NCI-H345 treated with DMSO at 0.1 percent for 48 hours (cell line): ENCODE data around the gene IL18R1.
"Not testable (repeated sequence)": the region's sequence is repeated elsewhere in the genome, so short reads cannot be mapped to it uniquely, and the experiment has no call there.

Experiments
- DNase-seq: peaks from one replicate; lab custom pipeline; 2025; ENCODE audit not compliant: unreplicated experiment; lab: John Stamatoyannopoulos, UW

Gene IL18R1, protein sequence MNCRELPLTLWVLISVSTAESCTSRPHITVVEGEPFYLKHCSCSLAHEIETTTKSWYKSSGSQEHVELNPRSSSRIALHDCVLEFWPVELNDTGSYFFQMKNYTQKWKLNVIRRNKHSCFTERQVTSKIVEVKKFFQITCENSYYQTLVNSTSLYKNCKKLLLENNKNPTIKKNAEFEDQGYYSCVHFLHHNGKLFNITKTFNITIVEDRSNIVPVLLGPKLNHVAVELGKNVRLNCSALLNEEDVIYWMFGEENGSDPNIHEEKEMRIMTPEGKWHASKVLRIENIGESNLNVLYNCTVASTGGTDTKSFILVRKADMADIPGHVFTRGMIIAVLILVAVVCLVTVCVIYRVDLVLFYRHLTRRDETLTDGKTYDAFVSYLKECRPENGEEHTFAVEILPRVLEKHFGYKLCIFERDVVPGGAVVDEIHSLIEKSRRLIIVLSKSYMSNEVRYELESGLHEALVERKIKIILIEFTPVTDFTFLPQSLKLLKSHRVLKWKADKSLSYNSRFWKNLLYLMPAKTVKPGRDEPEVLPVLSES

DNA sequence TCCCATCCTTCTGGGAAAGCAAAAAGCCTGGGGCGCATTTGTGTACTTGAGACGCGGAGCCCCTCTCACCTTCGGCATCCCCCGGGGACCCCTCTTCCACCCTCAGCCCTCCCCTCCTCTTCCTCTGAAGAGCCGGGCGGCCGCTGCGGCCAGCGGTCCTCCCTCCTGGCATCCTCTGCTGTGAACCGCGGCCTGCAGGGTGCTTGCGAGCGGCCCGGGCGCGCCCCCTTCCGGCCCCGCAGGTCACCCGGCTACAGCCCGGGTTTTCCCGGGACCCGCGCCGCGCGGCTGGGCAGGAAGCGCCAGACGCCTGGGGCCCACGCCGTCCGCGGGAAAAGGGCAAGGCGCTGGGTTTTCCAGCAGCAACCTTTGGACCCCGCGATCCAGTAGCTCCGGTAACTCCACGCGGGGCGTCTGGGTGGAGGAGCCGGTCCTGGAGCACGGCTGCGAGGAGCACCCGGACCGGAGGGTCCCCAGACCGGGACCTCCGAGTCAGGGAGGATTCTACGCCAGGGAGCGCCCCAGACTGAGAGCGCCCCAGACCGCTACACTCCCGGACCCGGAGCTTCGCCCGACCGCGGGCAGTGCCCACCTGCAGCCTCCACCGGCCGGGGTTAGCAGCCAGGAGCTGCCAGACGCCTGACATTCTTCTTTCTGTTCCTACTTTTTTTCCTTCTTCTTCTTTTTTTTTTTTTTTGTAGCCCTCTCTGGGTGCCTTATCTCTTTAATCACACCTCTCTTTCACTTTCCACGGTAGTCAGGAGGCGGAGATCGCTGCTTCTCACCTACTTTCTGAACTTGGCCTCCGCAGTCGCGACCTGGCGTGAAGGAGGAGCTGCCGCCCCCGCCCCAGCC lies at the start of gene IL18R1:
Gene IL18R1 (plus strand): TSS at position 271 of the 855 bp plus-strand sequence. CDS start 6,865 bp downstream, outside the sequence.
- peak; percentile 43 for DNase-seq

DNA sequence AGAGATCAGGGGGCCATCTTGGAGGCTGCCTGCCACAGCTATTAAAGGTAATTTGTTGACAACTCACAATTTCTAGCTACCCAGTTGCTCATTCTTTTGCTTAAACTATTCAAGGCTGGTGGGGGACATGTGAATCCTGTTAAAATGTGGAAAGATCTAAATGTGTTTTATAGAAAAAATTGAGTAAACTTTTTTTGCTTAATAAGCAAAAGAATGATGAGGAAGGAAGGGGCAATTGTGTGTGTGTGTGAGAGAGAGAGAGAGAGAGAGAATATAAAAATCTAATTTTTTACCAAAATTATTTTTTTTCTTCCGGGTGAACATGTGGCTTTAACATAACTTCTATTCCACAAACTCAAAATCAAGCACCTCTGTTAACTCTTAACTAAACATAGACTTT lies 49.5 kb upstream of the IL18R1 start:
- DNase-seq = no peak

DNA sequence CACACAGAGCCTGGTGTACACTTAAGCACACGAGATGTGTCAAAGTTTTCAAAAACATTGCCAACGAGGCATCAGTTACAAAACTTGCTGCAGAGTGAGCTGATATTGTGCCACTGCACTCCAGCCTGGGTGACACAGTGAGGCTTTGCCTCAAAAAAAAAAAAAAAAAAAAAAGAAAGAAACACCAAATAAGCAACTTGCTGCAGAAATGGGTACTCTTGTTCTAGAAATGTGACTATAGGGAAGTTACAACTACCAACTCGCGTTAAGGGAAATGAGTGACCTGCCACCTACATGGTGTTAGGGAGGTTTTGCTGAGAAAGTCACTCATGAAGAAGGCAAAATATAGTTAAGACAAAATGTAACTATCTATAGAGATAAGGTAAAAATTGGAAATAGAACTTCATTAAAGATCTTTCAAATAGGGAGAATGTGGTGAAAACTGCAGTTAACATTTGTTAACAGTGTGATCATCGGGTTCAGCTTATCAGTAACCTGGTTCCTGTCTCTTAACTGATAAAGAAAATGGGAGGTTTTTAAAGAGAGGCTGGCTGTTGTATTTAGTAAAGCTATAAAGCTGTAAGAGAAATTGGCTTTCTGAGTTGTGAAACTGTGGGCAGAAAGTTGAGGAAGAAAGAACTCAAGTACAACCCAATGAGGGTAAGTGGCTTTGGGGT lies 44.5 kb upstream of the IL18R1 start, which contains the start of gene IL1RL1:
Gene IL1RL1 (plus strand): TSS at position 600 of the 677 bp plus-strand sequence. CDS start 26,702 bp downstream, outside the sequence.
- no peak for DNase-seq

DNA sequence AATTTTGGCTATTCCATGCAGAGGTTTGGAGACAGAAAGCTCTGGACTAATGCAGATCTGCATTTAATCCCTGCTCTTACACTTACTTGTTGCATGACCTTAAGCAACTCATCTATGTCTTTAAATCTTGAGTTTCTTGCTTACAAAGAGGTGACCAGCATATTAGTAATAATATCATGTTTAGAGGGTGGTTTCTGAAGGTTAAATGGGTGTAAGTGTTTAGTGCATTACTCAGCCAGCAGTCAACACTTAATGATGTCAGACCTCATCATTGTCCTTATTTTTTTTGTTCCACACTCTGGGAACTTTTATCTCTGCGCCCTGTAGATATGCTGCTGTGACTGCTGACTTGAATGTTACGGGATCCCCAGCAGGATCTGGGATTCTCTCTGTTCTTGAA lies 42.6 kb upstream of the IL18R1 start:
- no peak for DNase-seq

DNA sequence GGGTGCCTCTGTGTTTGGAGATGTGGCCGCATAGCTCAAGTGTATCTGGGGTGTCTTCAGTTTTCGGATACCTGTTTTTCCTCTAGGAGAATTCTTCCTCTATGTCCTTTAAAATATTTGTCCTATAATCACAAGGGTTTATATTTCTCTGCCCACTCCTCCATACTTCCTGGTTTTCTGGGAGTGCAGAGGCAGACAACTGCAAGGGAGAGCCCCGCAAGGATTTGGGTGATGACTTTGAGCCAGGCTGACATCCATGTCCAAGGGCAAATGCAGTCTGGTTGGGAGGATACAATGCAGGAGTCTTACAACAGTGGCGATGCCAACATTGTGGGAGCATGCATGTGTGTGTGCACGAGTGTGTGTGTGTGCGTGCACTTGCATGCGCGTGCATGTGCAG lies 42.1 kb upstream of the IL18R1 start:
- DNase-seq = no peak

DNA sequence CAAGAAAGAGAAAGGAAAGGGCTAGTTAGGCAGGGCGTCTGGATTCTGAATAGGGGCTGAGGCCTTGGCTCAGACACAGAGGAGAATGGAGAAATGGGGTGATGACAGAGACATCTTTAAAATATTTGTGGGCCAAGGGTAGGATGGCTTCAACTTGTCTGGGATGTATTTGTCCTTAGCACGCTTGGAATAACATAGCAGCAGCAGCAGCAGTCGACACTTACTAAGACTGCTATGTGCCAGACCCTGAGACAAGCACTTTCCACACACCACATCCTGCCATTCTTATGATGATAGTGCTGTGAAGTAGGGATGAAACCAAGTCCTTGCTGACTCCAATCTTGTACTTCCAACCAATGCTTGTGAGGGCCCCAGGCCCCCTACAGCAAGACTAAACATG lies 41.6 kb upstream of the IL18R1 start:
- no peak for DNase-seq

DNA sequence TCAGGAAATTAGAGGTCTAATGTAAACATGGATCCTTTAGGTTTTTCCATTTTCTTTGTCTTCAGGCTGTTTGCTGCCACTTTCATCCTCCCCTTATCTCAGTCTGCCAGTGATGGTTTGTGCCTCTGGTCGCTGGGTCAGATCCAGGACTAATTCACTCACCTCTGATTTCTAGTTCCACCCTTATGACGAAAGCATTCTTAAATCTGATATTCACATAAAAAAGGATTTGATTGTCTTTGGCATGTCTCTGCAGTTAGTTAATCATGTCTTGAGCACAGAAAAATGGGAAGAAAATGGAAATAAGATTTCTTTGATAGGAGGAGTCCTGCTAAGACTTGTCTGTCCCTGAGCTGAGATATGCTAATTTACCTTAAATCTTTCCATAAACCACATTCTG lies 39.7 kb upstream of the IL18R1 start:
- DNase-seq = no peak

DNA sequence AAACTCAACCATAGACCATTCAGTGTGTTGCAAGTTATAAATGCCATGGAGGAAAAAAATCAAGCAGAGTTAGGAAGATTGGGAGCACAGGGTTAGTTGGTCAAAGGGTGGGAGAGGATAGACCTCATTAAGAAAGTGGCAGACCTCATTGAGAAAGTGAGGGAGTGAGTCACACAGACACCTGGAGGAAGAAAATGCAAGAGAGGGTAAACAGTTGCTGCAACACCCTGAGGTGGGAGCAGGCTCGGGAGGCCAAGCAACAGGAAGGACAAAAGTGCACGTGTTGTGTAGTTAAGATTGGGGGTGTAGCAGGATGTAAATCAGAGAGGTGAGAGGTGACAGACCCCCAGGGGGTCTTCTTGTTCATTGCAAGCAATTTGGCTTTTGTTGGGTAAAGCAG lies 37.9 kb upstream of the IL18R1 start:
- no peak for DNase-seq

DNA sequence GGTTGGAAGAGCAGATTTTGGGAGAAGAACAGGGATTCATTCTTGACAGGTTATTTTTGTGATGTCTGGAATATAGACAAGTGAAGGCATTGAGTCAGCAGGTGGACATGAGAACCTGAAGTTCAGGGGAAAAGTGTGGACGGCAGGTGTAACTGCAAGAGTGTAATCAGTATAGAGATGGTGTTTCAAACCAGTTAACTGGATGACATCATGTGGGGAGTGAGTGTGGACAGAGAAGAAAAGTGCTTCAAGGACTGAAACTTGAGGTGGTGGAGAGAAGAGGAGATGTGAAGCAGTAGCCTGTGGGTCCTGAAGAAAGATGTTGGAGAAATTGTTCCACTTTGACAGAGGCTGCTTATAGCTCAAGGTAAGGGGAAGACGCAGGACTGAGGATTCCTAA lies 37.2 kb upstream of the IL18R1 start:
- no peak for DNase-seq

DNA sequence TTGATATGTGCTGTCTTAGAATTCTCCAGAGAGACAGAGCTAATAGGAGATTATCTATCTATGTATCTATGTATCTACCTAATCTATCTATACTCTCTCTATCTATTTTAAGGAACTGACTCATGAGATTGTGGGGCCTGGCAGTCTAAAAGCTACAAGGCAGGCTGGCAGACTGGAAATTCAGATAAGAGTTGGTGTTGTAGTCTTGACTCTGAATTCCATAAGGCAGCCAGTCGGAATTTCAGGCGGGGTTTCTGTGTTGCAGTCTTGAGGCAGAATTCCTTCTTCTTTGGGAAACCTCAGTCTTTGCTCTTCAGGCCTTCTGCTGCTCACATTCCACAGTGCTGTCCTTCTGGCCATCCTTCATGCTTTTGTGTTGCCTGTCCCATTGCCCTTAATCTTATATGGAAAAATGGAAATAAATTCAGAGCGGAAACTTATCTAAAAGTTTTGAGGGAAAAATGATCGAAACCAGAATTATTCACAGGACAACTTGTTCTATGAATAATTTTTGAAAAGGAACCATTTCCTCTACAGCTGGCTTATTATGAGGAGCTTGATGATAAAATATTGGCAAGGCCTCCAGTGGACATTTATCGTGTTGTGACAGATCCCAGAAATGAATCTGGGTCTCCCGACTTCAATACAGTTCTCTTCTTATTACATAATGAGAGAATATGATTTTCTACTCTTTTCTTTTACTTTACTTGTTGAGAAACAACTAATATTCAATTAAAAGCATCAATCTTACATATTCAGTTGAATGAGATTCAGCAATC lies 33.5 kb upstream of the IL18R1 start:
- DNase-seq = no peak

DNA sequence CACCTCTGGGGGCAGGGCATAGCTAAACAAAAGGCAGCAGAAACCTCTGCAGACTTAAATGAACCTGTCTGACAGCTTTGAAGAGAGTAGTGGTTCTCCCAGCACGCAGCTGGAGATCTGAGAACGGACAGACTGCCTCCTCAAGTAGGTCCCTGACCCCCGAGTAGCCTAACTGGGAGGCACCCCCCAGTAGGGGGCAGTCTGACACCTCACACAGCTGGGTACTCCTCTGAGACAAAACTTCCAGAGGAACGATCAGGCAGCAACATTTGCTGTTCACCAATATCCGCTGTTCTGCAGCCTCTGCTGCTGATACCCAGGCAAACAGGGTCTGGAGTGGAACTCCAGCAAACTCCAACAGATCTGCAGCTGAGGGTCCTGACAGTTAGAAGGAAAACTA lies 30.7 kb upstream of the IL18R1 start:
- not testable (repeated sequence) for DNase-seq

DNA sequence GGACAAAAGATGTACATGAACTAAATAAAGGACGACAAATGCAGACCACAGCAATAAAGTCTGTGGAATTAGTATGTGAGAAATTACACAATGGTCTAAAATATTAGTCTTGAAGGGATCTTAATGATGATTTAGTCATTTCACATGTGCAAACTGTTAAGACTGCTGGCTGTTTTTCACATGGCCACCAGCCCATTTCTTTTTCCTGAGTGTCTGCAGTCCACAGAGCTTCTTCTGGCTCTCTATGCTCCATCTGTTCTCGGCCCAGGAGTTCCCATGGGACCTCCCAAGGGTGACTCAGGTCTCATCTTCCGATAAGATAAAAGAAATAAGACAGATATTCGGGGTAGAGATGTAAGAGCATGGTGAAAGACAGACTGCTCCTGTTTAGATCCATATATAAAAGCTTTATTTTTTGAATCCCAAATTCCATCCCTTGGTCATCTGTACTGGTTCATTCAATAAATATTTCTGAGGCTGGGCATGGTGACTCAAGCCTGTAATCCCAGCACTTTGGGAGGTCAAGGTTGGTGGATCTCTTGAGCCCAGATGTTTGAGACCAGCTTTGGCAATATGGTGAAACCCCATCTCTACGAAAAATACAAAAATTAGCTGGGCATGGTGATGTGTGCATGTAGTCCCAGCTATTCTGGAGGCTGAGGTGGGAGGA lies 24.1 kb upstream of the IL18R1 start:
- no peak for DNase-seq

DNA sequence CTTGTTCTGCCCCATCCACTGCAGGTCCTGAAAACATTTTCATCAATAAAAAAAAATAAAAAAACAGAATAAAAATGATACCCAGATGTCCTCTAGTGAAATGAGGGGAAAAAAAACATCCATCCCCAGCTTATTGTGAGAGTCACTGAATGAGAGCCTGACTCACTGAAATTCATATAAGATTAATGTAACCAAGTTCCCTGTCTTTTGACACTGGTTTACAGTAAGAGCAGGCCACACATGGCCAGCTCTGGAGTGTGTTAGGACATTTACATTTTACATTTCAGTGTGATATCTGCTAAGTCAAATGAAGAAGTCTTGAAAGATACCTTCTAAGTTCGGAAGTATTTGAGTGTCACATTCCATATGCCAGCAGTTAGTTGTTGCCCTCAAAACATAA lies 21.1 kb upstream of the IL18R1 start:
- no peak for DNase-seq

DNA sequence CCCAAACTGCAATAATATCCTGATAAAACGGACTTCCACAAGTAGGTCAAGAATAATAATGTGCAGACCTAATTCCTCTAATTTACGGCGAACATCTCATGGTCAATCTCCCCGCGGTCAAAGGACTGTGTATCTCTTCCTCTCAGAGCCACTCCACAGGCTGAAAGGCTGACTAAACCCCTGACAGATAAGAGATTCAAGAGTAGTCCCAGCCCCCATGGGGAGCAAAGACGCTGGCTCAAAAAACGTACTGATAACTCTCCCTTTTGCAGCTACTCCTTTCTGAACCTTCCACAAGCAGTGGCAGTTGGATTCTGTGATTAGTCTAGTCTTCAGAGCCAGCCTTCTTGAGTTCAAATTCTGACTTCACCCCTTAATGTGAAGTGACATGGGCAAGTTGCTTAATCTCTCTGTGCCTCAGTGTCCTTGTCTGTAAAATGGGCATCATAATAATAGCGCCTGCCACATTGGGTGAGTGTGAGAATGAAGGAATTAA lies 19.7 kb upstream of the IL18R1 start:
- no peak for DNase-seq

DNA sequence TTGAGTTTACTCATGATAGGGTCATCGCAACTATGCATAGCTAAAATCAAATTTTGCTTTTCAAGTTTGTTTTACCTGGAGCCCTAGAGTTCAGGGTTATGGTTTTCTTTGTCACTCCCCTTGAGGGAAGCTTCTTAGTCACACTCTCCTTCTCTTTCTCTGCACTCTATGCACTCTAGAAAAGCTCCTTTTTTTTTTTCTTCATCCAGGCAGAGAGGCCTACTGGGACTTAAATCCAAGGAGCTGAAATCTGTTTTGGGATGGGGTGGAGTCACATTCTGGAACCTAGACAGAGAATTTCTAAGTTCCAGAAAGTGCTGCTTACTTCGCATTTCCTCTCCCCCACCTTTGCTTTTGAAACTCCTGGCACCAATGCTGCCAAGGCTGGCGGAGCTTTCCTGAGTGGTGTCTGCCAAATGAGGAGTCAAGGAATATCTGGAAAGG lies 19.1 kb upstream of the IL18R1 start:
- DNase-seq = no peak

DNA sequence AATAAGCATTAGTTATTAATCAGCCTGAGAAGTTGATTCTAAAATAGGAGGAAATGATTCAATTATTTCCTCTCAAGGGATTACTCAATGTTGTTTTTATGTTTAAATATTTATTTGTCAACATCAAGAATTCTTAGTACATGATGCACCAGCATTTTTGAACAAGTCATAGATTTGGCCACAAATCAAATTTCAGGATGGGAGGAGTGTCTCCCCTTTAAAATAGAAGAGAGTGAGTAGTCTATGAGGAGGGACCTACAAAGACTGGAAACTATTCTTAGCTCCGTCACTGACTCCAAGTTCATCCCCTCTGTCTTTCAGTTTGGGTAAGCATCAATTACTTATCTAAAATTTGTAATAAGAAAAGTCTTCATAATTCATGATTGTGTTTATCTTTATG lies 18.6 kb upstream of the IL18R1 start:
- DNase-seq = no peak

DNA sequence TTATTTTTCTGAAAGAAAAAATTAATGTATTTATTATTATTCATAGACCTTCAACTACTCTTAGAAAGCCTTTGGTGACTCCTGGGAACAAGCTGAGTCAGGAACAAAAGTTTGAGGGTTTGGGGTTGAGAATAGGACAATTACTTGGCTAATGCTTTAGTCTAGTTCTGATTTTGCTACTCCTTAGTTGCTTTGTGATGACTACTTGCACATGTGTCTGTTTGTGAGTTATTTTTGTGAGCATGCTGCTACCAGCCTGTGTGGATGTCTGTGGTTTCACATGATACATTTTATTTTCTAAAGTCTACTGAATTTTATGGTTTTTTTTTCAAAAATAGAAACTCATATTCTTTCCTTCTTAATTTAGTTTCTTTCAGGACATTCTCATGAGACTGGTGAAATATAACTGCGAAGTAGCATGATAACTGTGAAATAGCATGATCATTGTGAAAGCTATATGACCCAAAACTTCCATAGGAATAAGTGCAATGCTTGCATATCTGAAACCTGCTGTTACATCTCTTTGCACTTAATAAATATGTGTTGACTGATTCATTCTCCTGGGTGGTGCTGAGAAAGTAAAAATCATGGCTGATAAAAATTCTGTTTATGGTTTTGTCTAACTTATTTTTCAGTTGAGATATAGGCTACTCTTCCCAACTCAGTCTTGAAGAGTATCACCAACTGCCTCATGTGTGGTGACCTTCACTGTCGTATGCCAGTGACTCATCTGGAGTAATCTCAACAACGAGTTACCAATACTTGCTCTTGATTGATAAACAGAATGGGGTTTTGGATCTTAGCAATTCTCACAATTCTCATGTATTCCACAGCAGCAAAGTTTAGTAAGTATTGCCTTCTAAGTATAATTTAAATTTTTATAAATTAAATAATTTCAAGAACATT lies 17.9 kb upstream of the IL18R1 start:
- no peak for DNase-seq

DNA sequence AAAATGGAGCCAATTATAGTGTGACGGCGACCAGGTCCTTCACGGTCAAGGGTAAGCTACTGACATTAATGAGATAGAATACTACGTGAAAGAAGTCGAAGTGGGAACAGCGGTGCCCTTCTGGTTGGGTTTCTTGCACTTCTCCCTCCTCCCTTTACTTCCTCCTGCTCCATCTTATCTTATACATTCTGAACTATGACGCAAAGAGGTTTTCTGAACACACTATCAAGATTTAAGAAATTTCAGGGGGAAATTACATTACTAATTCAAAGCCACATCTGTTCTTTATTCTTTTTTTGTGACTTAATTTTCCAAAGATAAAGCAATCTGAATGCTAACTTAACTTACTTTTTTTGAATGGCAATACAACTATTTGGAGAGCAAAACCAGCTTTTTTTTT lies 14.8 kb upstream of the IL18R1 start:
- DNase-seq = no peak

DNA sequence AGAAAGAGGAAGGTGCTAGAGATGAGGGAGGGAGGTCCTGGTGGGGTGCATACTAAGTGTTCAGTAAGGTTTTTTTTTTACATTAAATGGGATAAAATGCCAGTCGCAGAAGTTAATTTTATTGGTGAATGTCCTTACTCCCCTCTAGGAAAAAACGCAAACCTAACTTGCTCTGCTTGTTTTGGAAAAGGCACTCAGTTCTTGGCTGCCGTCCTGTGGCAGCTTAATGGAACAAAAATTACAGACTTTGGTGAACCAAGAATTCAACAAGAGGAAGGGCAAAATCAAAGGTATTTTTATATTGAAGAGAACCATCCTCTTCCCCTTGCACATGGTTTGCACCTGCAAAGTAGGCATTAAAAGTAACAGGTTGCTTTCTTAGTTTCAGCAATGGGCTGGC lies 12.7 kb upstream of the IL18R1 start:
- DNase-seq = no peak
